ENCODE data around the gene TBL2.
"Not testable (repeated sequence)": the region's sequence is repeated elsewhere in the genome, so short reads cannot be mapped to it uniquely, and the experiment has no call there.

- TF ChIP-seq CTCF (IDR thresholded peaks at IDR 0.05); POLR2A (IDR thresholded peaks at IDR 0.05; ENCODE audit: low read depth): not testable (repeated sequence)
Observed at GRCh38 chr7:73550093-73550492, 28.3 kb downstream of the TBL2 start.
